GM18909 (cell line): ENCODE data around the gene RAD51B.

Experiments used
- ATAC-seq: cut with Tn5 transposase; IDR thresholded peaks from one replicate; pipeline ENCODE4 v1.9.1; 2021; ENCODE audit warnings: mild to moderate bottlenecking; ENCODE audit not compliant: unreplicated experiment, poor library complexity

RAD51B gene

DNA sequence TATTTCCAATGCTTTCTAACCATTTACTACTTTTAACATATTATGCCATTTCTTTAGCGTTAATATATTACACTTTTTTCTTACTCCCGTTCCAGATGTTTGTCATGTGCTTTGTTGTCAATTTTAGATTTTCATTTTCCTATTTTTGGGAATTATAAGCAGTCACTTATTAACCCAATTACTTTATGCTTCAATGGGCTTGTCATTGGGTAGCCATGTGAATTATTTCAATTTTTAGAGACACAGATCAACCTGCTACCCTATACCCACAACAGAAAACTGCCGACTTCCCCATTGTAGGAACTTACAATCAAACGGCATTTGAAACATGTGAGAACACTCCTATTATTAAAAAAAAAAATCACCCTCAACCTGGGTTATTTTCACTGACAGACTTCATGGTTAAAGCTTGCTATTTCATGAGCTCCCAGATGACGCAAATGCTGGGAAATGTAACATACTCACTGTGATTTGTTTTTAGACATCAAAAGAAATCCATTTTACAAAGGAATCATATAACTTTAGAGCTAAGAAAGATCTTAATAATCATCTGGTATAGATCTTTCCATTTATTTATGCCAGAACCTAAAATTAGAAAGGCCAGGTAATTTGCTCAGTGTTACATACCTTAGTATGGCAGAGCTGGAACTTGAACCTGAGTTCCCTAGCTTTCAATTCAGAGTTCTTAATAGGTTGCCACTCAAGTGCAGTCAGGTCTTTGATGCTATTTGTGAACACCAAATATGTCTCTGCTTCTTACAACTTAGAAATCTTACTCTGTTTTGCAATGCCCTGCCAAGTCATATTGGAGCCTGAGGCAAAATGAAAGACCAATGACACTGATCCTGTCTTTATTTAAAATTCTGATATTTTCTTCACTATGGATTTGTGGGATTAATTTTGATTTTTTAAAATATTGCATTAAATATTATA, 340.4 kb downstream of the RAD51B start:
- ATAC-seq, result no peak

GRCh38 chr14:68160779-68161546, 341.4 kb downstream of the RAD51B start:
- no peak for ATAC-seq

DNA sequence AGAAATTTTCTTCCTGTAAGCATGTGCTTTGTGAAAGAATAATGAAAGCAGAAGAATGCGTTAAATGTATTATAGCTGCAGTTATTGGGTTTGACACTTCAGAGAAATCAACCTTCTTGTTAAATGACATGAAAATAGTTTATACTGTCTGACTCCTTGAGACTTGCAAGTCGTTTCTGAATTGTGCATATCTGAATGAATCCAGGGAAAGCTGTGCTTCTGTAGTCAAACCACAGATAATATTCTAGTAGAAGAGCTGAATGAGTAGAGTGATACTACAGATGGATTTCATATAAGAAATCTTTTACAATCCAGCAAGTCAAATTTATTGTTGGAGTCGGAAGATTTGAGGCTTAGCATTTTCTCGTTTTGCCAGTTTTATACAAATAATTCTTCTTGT, 343.3 kb downstream of the RAD51B start:
- no peak for ATAC-seq

GRCh38 chr14:68164711-68165113, 345.1 kb downstream of the RAD51B start:
- no peak for ATAC-seq

DNA sequence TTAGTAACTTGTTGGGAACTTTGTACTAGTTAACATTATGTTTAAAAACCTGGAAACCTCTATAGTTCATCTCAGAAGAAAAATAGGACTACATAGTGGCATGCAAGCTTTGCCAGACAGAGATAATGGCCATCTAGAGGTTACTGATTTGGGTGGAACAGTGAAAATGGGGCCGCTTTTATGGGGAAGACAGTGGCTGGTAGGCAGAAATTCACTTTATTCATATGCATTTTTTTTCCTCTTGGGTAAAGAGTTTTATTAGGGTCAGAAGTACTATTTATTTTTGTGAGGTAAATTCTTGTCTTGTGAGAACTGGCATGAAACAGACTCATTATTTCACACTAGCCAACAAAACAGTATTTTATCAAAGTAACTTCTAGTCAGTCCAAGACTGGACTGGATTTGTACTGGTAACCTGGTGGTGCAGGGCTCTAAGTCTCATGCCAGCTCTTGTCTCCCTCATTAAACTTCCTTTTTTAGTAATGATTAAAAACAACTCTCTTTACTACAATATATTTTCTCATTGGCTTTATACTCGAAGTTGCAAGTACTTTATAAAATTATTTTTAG, 345.8 kb downstream of the RAD51B start:
- no peak for ATAC-seq

- no peak for ATAC-seq
Observed at GRCh38 chr14:68166731-68167382, 347.3 kb downstream of the RAD51B start.

DNA sequence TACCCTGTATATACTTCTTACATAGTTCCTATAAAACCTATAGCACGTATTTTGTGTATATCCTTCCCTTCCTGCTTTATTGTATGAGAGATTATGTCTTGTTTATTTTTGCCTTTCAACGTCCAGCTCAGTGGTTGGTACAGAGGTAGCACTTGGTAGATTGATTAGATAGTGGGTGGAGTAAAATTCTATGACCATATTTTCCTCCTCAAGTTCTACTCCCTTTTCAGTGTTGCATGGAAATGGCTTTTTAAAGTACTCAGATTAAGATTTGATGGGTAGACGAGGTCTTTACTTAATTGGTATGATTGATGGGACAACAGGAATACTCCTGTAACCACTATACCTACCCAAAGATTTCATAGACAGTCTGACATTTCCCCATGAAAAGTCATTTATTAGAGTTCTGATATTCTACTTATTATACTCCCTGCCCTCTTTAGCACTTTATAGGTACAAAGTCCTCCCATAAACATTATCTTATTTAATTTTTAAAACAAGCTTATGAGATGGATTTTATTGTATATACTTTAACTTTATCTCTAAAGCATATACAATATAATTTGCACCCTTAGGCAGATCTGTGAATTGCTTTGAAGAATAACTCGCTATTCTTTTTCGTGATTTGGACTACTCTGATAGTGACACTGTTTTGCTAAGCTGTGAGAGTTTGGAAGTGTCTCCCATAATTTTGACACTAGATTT, 348.0 kb downstream of the RAD51B start:
- ATAC-seq, result no peak

- ATAC-seq, result no peak
Observed at GRCh38 chr14:68168460-68169109, 349.0 kb downstream of the RAD51B start.

- ATAC-seq, result no peak
Observed at GRCh38 chr14:68172216-68172615, 352.6 kb downstream of the RAD51B start.

- peak; percentile 74 for ATAC-seq
Observed at GRCh38 chr14:68172627-68173026, 353.0 kb downstream of the RAD51B start.

GRCh38 chr14:68173227-68173972, 353.8 kb downstream of the RAD51B start:
- ATAC-seq, result no peak

DNA sequence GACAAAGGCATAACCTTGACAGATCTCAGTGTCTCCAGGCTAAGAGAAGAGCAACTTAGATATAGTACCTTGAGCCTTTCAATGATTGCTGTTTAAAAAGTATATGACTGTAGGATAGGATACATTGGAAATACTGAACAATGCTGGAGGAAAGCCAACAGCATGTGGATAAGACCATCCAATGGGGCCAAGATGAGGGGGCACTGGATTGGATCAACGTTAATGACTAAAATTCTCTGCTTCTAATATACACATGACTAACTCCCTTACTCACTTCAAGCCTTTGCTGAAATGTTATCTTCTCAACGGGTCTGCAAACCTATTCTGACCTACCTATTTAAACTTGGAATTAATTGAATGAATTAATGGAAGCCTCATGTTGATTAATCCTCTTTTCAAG, 354.9 kb downstream of the RAD51B start:
- no peak for ATAC-seq

DNA sequence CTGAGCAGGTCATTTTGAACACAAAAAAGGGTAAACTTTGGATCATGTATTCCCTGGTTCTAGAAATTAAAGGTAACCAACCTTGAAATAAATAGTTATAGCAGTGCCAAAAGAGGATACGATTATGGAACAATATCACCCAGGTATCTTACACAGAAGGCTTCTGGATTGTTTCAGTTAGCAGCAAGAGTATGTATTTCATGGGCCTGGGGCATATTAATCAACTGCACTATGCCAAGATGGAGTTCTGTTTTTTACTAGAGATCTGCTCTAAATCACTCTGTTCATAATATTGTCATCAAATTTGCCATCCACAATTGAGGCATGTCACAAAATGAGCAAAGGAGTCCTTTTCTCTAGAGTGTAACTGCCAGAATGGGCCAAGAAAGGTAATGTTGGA, 357.1 kb downstream of the RAD51B start:
- ATAC-seq, result no peak

DNA sequence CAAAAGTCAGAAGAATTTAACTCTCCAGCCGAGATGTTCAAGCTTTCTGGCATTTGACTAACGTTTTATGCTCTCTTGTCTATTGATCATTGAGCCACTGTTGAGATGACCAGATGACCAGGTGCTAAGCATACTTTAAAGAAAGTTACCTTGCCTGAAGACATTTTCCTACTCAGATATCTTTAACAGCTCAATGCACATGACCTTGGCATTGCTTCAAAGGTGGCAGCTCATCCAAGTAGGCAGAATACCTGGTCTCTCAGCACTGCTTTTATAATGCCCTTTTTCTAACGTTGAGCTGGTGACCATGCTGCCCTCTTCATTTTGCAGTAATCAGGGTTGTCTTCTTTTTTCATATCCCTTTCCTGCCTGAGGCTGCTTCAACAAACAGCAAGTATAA, 358.1 kb downstream of the RAD51B start:
- ATAC-seq, result no peak

DNA sequence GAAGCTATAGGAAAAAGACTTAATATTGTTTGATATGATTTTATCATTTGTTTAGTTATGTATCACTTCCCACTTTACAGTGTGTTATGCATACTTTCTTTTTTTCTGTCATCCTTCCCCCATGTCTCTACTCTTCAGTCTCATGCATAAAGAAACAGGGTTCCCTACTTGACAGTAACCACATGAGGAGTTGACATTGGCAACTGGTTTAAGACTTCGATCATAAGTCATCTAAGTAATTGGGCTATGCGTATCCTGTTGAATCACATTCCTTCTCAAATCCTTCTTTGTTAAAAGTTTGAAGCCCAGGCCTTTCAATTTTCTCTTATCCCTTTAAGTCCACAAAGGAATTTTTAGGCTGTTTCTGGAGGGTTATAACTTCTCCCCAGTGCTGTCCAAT, 358.7 kb downstream of the RAD51B start:
- ATAC-seq, result no peak

- ATAC-seq, result no peak
Observed at GRCh38 chr14:68181519-68182326, 362.1 kb downstream of the RAD51B start.

- no peak for ATAC-seq
Observed at GRCh38 chr14:68182492-68182891, 362.9 kb downstream of the RAD51B start.
